H1 (cell line): ENCODE measurements around the gene CMYA5.
"Not testable (repeated sequence)": the region's sequence is repeated elsewhere in the genome, so short reads cannot be mapped to it uniquely, and the experiment has no call there.

Source experiments
- CBX8 ChIP-seq: fragments of 300-800, 300-1000 bp; sonication (generic); IDR thresholded peaks from 2 replicates; pipeline ENCODE4 v1.7.1; 2016; ENCODE audit warnings: low read depth, low read length, borderline replicate concordance
- EP300 ChIP-seq, 2 experiments: IDR thresholded peaks; 1 replicate in 1 of 2; 2 replicates in 1 of 2; pipeline ENCODE4 v1.6.1; 2011 to 2012; ENCODE audit warnings: low read depth in 2 of 2, low read length in 2 of 2, mild to moderate bottlenecking in 2 of 2, borderline replicate concordance in 1 of 2, inconsistent platforms in 1 of 2, moderate library complexity in 1 of 2
- KDM1A ChIP-seq: fragments of 200-600, 300-600 bp; sonication (generic); IDR thresholded peaks from 2 replicates; pipeline ENCODE4 v1.7.1; 2016; ENCODE audit warnings: mild to moderate bottlenecking, low read length, borderline replicate concordance
- POLR2A ChIP-seq, 2 experiments: IDR thresholded peaks; 1 replicate in 1 of 2; 2 replicates in 1 of 2; pipeline ENCODE4 v1.6.1; 2011; ENCODE audit warnings: low read depth in 2 of 2, low read length in 2 of 2, mild to moderate bottlenecking in 2 of 2; ENCODE audit errors: control extremely low read depth in 1 of 2
- POLR2AphosphoS5 ChIP-seq: IDR thresholded peaks from 2 replicates; pipeline ENCODE4 v1.6.1; 2011; ENCODE audit warnings: low read depth, low read length
- RBBP5 ChIP-seq: IDR thresholded peaks from 2 replicates; pipeline ENCODE4 v1.7.1; 2012; ENCODE audit warnings: low read depth, mild to moderate bottlenecking, inconsistent platforms, low read length, moderate library complexity, borderline replicate concordance
- RFX5 ChIP-seq: IDR thresholded peaks from 2 replicates; pipeline ENCODE4 v1.6.1; 2011; ENCODE audit warnings: low read depth, low read length, improper control_type of control experiment, borderline replicate concordance
- TCF12 ChIP-seq: IDR thresholded peaks from 2 replicates; pipeline ENCODE4 v1.6.1; 2011; ENCODE audit warnings: low read depth, mild to moderate bottlenecking, low read length
- YY1 ChIP-seq: IDR thresholded peaks from 2 replicates; pipeline ENCODE4 v1.6.1; 2011; ENCODE audit warnings: low read depth, mild to moderate bottlenecking, low read length
- TF ChIP-seq, protein P1 (sequence below), 3 experiments: IDR thresholded peaks; 1 replicate in 2 of 3; 2 replicates in 1 of 3; pipeline versions ENCODE4 v1.5.1 to v1.6.1; 2011; ENCODE audit warnings: low read length in 3 of 3, mild to moderate bottlenecking in 3 of 3, inconsistent platforms in 2 of 3, low read depth in 1 of 3, moderate library complexity in 1 of 3; ENCODE audit not compliant: insufficient read depth in 1 of 3; ENCODE audit errors: control extremely low read depth in 1 of 3

DNA sequence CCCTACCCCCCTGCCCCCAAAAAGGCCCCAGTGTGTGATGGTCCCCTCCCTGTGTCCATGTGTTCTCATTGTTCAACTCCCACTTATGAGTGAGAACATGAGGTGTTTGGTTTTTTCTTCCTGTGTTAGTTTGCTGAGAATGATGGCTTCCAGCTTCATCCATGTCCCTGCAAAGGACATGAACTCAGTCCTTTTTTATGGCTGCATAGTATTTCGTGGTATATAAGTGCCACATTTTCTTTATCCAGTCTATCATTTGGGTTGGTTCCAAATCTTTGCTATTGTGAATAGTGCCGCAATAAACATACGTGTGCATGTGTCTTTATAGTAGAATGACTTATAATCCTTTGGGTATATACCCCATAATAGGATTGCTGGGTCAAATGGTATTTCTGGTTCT lies 74.5 kb downstream of the CMYA5 start:
- TF ChIP-seq, protein P1, sequence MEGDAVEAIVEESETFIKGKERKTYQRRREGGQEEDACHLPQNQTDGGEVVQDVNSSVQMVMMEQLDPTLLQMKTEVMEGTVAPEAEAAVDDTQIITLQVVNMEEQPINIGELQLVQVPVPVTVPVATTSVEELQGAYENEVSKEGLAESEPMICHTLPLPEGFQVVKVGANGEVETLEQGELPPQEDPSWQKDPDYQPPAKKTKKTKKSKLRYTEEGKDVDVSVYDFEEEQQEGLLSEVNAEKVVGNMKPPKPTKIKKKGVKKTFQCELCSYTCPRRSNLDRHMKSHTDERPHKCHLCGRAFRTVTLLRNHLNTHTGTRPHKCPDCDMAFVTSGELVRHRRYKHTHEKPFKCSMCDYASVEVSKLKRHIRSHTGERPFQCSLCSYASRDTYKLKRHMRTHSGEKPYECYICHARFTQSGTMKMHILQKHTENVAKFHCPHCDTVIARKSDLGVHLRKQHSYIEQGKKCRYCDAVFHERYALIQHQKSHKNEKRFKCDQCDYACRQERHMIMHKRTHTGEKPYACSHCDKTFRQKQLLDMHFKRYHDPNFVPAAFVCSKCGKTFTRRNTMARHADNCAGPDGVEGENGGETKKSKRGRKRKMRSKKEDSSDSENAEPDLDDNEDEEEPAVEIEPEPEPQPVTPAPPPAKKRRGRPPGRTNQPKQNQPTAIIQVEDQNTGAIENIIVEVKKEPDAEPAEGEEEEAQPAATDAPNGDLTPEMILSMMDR (IDR thresholded peaks at IDR 0.05; ENCODE audit: control extremely low read depth in 1 of 3, insufficient read depth in 1 of 3, low read depth in 1 of 3, low read length in 3 of 3) = not testable (repeated sequence)
- not testable (repeated sequence) for TF ChIP-seq CBX8; POLR2A (IDR thresholded peaks at IDR 0.05; ENCODE audit: control extremely low read depth in 1 of 2, low read depth in 2 of 2, low read length in 2 of 2); POLR2AphosphoS5; TCF12; YY1; RBBP5; RFX5; KDM1A; EP300 (IDR thresholded peaks at IDR 0.05; ENCODE audit: borderline replicate concordance in 1 of 2, low read depth in 2 of 2, low read length in 2 of 2)
